ENCODE results near the gene AP1B1. TPM values are rescaled to one million over a fixed set of nuclear protein-coding genes. Genes with fewer than 3 reads are reported as not detected.
"Not testable (repeated sequence)": the region's sequence is repeated elsewhere in the genome, so short reads cannot be mapped to it uniquely, and the experiment has no call there.

Gene AP1B1
- total and polyA plus RNA-seq, 4 donors, result 22.3 to 71.9 (median 44.2) TPM

GRCh38 chr22:29414951-29415591, 26.7 kb upstream of the AP1B1 start:
- H3K4me3 ChIP-seq (ENCODE audit: low read length in 2 of 2); H3K4me1 ChIP-seq (ENCODE audit: control insufficient read depth in 1 of 2, insufficient read depth in 2 of 2, low read length in 2 of 2); intact Hi-C loops (cut with DNase I); H3K27me3 ChIP-seq (ENCODE audit: control insufficient read depth in 1 of 2, insufficient read depth in 2 of 2, low read length in 1 of 2); DNase-seq; ATAC-seq (ENCODE audit: low FRiP score); H3K27ac ChIP-seq (ENCODE audit: low read depth in 1 of 2, low read length in 2 of 2); H3K36me3 ChIP-seq (ENCODE audit: control insufficient read depth in 1 of 2, insufficient read depth in 2 of 2, low read length in 1 of 2); H3K9me3 ChIP-seq (ENCODE audit: control insufficient read depth, low read length): not testable (repeated sequence)
- WGBS, 2 donors, result 57 to 58% methylated on average over 23 of the region's 23 CpGs

- H3K9me3 ChIP-seq (ENCODE audit: control insufficient read depth, low read length); H3K27ac ChIP-seq (ENCODE audit: low read depth in 1 of 2, low read length in 2 of 2); intact Hi-C loops (cut with DNase I); ATAC-seq (ENCODE audit: low FRiP score); H3K27me3 ChIP-seq (ENCODE audit: control insufficient read depth in 1 of 2, insufficient read depth in 2 of 2, low read length in 1 of 2); H3K4me3 ChIP-seq (ENCODE audit: low read length in 2 of 2); DNase-seq; H3K4me1 ChIP-seq (ENCODE audit: control insufficient read depth in 1 of 2, insufficient read depth in 2 of 2, low read length in 2 of 2); H3K36me3 ChIP-seq (ENCODE audit: control insufficient read depth in 1 of 2, insufficient read depth in 2 of 2, low read length in 1 of 2): not testable (repeated sequence)
- WGBS, 2 donors, result 33 to 36% methylated on average over 4 of the region's 4 CpGs
These were observed 24.4 kb upstream of the AP1B1 start for GRCh38 chr22:29412772-29413171.

GRCh38 chr22:29411569-29412211, 23.3 kb upstream of the AP1B1 start:
- intact Hi-C loops (cut with DNase I); H3K9me3 ChIP-seq (ENCODE audit: control insufficient read depth, low read length); H3K27ac ChIP-seq (ENCODE audit: low read depth in 1 of 2, low read length in 2 of 2); H3K36me3 ChIP-seq (ENCODE audit: control insufficient read depth in 1 of 2, insufficient read depth in 2 of 2, low read length in 1 of 2); DNase-seq; H3K4me1 ChIP-seq (ENCODE audit: control insufficient read depth in 1 of 2, insufficient read depth in 2 of 2, low read length in 2 of 2); ATAC-seq (ENCODE audit: low FRiP score); H3K27me3 ChIP-seq (ENCODE audit: control insufficient read depth in 1 of 2, insufficient read depth in 2 of 2, low read length in 1 of 2); H3K4me3 ChIP-seq (ENCODE audit: low read length in 2 of 2): not testable (repeated sequence)
- 62 to 66% methylated on average over 4 of the region's 4 CpGs for WGBS, 2 donors

GRCh38 chr22:29408940-29409339, 20.6 kb upstream of the AP1B1 start:
- no peaks in the 10 kb centered on the region for H3K27me3 ChIP-seq (ENCODE audit: control insufficient read depth in 1 of 2, insufficient read depth in 2 of 2, low read length in 1 of 2)
- H3K9me3 ChIP-seq (ENCODE audit: control insufficient read depth, low read length), result no peaks in the 10 kb centered on the region
- no peak overlapping the region for H3K4me3 ChIP-seq (ENCODE audit: low read length in 2 of 2)
- WGBS, 2 donors, result 61 to 68% methylated on average over 6 of the region's 6 CpGs
- ATAC-seq (ENCODE audit: low FRiP score) (no peak), DNase-seq (no peak)
- H3K36me3 ChIP-seq (ENCODE audit: control insufficient read depth in 1 of 2, insufficient read depth in 2 of 2, low read length in 1 of 2), result no peaks in the 10 kb centered on the region
- H3K27ac ChIP-seq (ENCODE audit: low read depth in 1 of 2, low read length in 2 of 2), result no peak overlapping the region
- intact Hi-C loops (cut with DNase I), result no loop called here
- H3K4me1 ChIP-seq (ENCODE audit: control insufficient read depth in 1 of 2, insufficient read depth in 2 of 2, low read length in 2 of 2), result no peaks in the 10 kb centered on the region

- intact Hi-C loops (cut with DNase I); H3K4me1 ChIP-seq (ENCODE audit: control insufficient read depth in 1 of 2, insufficient read depth in 2 of 2, low read length in 2 of 2); H3K4me3 ChIP-seq (ENCODE audit: low read length in 2 of 2); H3K9me3 ChIP-seq (ENCODE audit: control insufficient read depth, low read length); H3K27ac ChIP-seq (ENCODE audit: low read depth in 1 of 2, low read length in 2 of 2); H3K27me3 ChIP-seq (ENCODE audit: control insufficient read depth in 1 of 2, insufficient read depth in 2 of 2, low read length in 1 of 2); DNase-seq; H3K36me3 ChIP-seq (ENCODE audit: control insufficient read depth in 1 of 2, insufficient read depth in 2 of 2, low read length in 1 of 2); ATAC-seq (ENCODE audit: low FRiP score): not testable (repeated sequence)
- WGBS, 2 donors, result 62 to 66% methylated on average over 6 of the region's 6 CpGs
These were observed 13.2 kb upstream of the AP1B1 start for GRCh38 chr22:29401538-29401937.

GRCh38 chr22:29400576-29400975, 12.2 kb upstream of the AP1B1 start:
- Histone ChIP-seq H3K4me3 (ENCODE audit: low read length in 2 of 2) (no peak overlapping the region), H3K4me1 (ENCODE audit: control insufficient read depth in 1 of 2, insufficient read depth in 2 of 2, low read length in 2 of 2) (no peaks in the 10 kb centered on the region), H3K27ac (ENCODE audit: low read depth in 1 of 2, low read length in 2 of 2) (no peak overlapping the region), H3K9me3 (ENCODE audit: control insufficient read depth, low read length) (no peaks in the 10 kb centered on the region), H3K27me3 (ENCODE audit: control insufficient read depth in 1 of 2, insufficient read depth in 2 of 2, low read length in 1 of 2) (no peaks in the 10 kb centered on the region), H3K36me3 (ENCODE audit: control insufficient read depth in 1 of 2, insufficient read depth in 2 of 2, low read length in 1 of 2) (no peaks in the 10 kb centered on the region)
- DNase-seq (no peak), ATAC-seq (ENCODE audit: low FRiP score) (no peak)
- intact Hi-C loops (cut with DNase I), result no loop called here
- WGBS, 2 donors, result 89 to 92% methylated on average over 2 of the region's 2 CpGs

GRCh38 chr22:29397791-29398190, 9.4 kb upstream of the AP1B1 start:
- intact Hi-C loops (cut with DNase I), result loop anchor here in 1 of 2 donors (10.0 kb wide), 1 partner anchor 127 kb away; no protein-coding TSS in a partner anchor
- no peak for DNase-seq
- Histone ChIP-seq H3K27me3 (ENCODE audit: control insufficient read depth in 1 of 2, insufficient read depth in 2 of 2, low read length in 1 of 2) (no peaks in the 10 kb centered on the region), H3K4me1 (ENCODE audit: control insufficient read depth in 1 of 2, insufficient read depth in 2 of 2, low read length in 2 of 2) (no peaks in the 10 kb centered on the region), H3K36me3 (ENCODE audit: control insufficient read depth in 1 of 2, insufficient read depth in 2 of 2, low read length in 1 of 2) (no peaks in the 10 kb centered on the region), H3K9me3 (ENCODE audit: control insufficient read depth, low read length) (no peaks in the 10 kb centered on the region), H3K4me3 (ENCODE audit: low read length in 2 of 2) (no peak overlapping the region), H3K27ac (ENCODE audit: low read depth in 1 of 2, low read length in 2 of 2) (no peak overlapping the region)
- no peak for ATAC-seq (ENCODE audit: low FRiP score)
- WGBS, 2 donors, result 83 to 86% methylated on average over 6 of the region's 6 CpGs

- no peak for DNase-seq
These were observed 7.8 kb upstream of the AP1B1 start for GRCh38 chr22:29396126-29396525.

More at GRCh38 chr22:29396126-29396525, 7.8 kb upstream of the AP1B1 start:
- intact Hi-C loops (cut with DNase I), result loop anchor here in 1 of 2 donors (10.0 kb wide), 1 partner anchor 129 kb away; no protein-coding TSS in a partner anchor
- Histone ChIP-seq H3K9me3 (ENCODE audit: control insufficient read depth, low read length) (no peaks in the 10 kb centered on the region), H3K4me3 (ENCODE audit: low read length in 2 of 2) (no peak overlapping the region), H3K27me3 (ENCODE audit: control insufficient read depth in 1 of 2, insufficient read depth in 2 of 2, low read length in 1 of 2) (no peaks in the 10 kb centered on the region), H3K4me1 (ENCODE audit: control insufficient read depth in 1 of 2, insufficient read depth in 2 of 2, low read length in 2 of 2) (no peaks in the 10 kb centered on the region), H3K27ac (ENCODE audit: low read depth in 1 of 2, low read length in 2 of 2) (no peak overlapping the region), H3K36me3 (ENCODE audit: control insufficient read depth in 1 of 2, insufficient read depth in 2 of 2, low read length in 1 of 2) (no peaks in the 10 kb centered on the region)
- 10 to 28% methylated on average over 2 of the region's 2 CpGs for WGBS, 2 donors
- ATAC-seq (ENCODE audit: low FRiP score), result no peak

Measured in aorta (tissue), 5 donors.